Body of pancreas (tissue), 4 donors: ENCODE data around the gene TBC1D24. TPM values are rescaled to one million over a fixed set of nuclear protein-coding genes. Genes with fewer than 3 reads are reported as not detected.

Source experiments
- ATAC-seq: fragments of 150-250 bp; one replicate; pipeline ENCODE4 v1.9.1; 2016
- DNase-seq, 4 donors: peaks; one replicate each; pipeline ENCODE4 v3.0.0-alpha.2; 2019
- H3K27ac ChIP-seq, 4 donors: fragments of 200-600 bp; sonication (generic); 1 replicate in 3 of 4; 2 replicates in 1 of 4; pipeline versions ENCODE4 v1.5.1 to v1.6.1; 2016 to 2019; ENCODE audit warnings: mild to moderate bottlenecking in 1 of 4, mixed read lengths in 1 of 4, moderate library complexity in 1 of 4
- H3K27me3 ChIP-seq, 2 donors: fragments of 200-600 bp; sonication (generic); one replicate each; pipeline ENCODE4 v1.6.0; 2016; ENCODE audit warnings: mild to moderate bottlenecking in 1 of 2
- H3K36me3 ChIP-seq, 2 donors: fragments of 200-600 bp; sonication (generic); replicated peaks in 1 of 2; 2 replicates each; pipeline ENCODE4 v1.5.1; 2016; ENCODE audit warnings: low read depth in 2 of 2; ENCODE audit not compliant: insufficient read depth in 1 of 2
- H3K4me1 ChIP-seq: fragments of 200-600 bp; sonication (generic); one replicate; pipeline ENCODE4 v1.6.0; 2016
- H3K4me3 ChIP-seq, 2 donors: fragments of 200-600 bp; sonication (generic); 1 replicate in 1 of 2; 2 replicates in 1 of 2; pipeline ENCODE4 v1.5.1; 2016 to 2019
- H3K9me3 ChIP-seq, 3 donors: fragments of 200-600 bp; sonication (generic); 1 replicate in 2 of 3; 2 replicates in 1 of 3; pipeline ENCODE4 v1.5.1; 2016
- POLR2A ChIP-seq, 3 donors: fragments of 450-650 bp; IDR thresholded peaks; one replicate each; pipeline ENCODE4 v1.6.1; 2016; ENCODE audit warnings: antibody characterized with exemption in 3 of 3, mild to moderate bottlenecking in 2 of 3
- WGBS, 2 donors: methylation state at CpG; one replicate each; pipeline ENCODE4 v1.1.5; 2017; 5-methylcytosine and 5-hydroxymethylcytosine counted together
- intact Hi-C: fragments of 100-400 bp; cut with DNase I; formaldehyde crosslinking; loops from one replicate; pipeline ENCODE4 v1.15.1; 2023
- total RNA-seq, 2 donors: library from RNA; depleted of rRNA; stranded (reverse); fragments of >200 nt; gene quantifications; one replicate each; pipeline ENCODE4 v1.1.0, GENCODE V29; 2016
- TF ChIP-seq, protein P1 (sequence below), 7 experiments: fragments of 450-650 bp in 4 of 7; fragments of 200-600 bp in 3 of 7; sonication (generic) in 3 of 7; IDR thresholded peaks; one replicate each; pipeline ENCODE4 v1.5.1; 2016 to 2019; ENCODE audit warnings: antibody characterized with exemption in 7 of 7

Gene TBC1D24
- total RNA-seq, 2 donors from 2014 or later: 18.7 to 30.0 TPM

DNA sequence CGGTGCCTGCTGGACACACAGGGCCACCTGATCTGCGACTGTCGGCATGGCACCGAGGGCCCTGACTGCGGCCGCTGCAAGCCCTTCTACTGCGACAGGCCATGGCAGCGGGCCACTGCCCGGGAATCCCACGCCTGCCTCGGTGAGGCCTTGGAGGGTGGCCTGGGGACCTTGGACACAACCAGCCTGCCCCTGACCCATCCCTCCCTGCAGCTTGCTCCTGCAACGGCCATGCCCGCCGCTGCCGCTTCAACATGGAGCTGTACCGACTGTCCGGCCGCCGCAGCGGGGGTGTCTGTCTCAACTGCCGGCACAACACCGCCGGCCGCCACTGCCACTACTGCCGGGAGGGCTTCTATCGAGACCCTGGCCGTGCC, 2.5 kb upstream of the TBC1D24 start:
- Histone ChIP-seq H3K27me3 (no peaks in the 10 kb centered on the region), H3K4me3 (no peak overlapping the region), H3K9me3 (no peaks in the 10 kb centered on the region), H3K4me1 (peaks cover 75% of the 10 kb centered on the region), H3K36me3 (no peaks in the 10 kb centered on the region), H3K27ac (no peak overlapping the region)
- intact Hi-C loops: no loop called here
- WGBS, 2 donors: 95% methylated on average over 18 of the region's 27 CpGs; no CpG with 5 or more reads in 1 of the 2 donors
- DNase-seq: no peak
- no peak for ATAC-seq
- no peak for TF ChIP-seq POLR2A (IDR thresholded peaks at IDR 0.05)
- TF ChIP-seq, protein P1, sequence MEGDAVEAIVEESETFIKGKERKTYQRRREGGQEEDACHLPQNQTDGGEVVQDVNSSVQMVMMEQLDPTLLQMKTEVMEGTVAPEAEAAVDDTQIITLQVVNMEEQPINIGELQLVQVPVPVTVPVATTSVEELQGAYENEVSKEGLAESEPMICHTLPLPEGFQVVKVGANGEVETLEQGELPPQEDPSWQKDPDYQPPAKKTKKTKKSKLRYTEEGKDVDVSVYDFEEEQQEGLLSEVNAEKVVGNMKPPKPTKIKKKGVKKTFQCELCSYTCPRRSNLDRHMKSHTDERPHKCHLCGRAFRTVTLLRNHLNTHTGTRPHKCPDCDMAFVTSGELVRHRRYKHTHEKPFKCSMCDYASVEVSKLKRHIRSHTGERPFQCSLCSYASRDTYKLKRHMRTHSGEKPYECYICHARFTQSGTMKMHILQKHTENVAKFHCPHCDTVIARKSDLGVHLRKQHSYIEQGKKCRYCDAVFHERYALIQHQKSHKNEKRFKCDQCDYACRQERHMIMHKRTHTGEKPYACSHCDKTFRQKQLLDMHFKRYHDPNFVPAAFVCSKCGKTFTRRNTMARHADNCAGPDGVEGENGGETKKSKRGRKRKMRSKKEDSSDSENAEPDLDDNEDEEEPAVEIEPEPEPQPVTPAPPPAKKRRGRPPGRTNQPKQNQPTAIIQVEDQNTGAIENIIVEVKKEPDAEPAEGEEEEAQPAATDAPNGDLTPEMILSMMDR (IDR thresholded peaks at IDR 0.05): no peak

GRCh38 chr16:2472885-2473445, 2.0 kb upstream of the TBC1D24 start:
- WGBS, 2 donors: 79 to 83% methylated on average over 11 to 14 of the region's 14 CpGs
- intact Hi-C loops: no loop called here
- no peak overlapping the region for H3K27ac ChIP-seq
- H3K9me3 ChIP-seq: no peaks in the 10 kb centered on the region
- no peaks in the 10 kb centered on the region for H3K36me3 ChIP-seq
- TF ChIP-seq, protein P1 (IDR thresholded peaks at IDR 0.05): no peak
- no peak for TF ChIP-seq POLR2A (IDR thresholded peaks at IDR 0.05)
- H3K4me1 ChIP-seq: peaks cover 75% of the 10 kb centered on the region
- no peaks in the 10 kb centered on the region for H3K27me3 ChIP-seq
- no peak for ATAC-seq
- H3K4me3 ChIP-seq: no peak overlapping the region
- DNase-seq: no peak

DNA sequence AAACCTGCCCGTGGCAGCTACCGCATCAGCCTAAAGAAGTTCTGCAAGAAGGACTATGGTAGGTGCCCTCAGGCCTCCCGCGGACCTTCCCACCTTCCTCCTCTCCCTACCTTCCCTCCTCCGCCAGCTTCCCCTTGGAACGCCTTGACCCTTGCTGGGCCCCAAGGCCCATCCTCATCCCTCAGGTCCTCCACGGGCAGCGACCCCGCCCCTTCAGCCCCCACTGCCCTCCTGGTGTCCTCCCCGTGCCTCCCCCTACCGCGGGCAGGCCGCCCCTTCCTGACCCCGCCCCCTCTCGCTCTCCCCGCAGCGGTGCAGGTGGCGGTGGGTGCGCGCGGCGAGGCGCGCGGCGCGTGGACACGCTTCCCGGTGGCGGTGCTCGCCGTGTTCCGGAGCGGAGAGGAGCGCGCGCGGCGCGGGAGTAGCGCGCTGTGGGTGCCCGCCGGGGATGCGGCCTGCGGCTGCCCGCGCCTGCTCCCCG, 1.4 kb upstream of the TBC1D24 start:
- Histone ChIP-seq H3K36me3 (no peaks in the 10 kb centered on the region), H3K4me3 (no peak overlapping the region), H3K4me1 (peaks cover 75% of the 10 kb centered on the region), H3K27ac (no peak overlapping the region), H3K27me3 (no peaks in the 10 kb centered on the region), H3K9me3 (no peaks in the 10 kb centered on the region)
- DNase-seq (no peak), ATAC-seq (no peak)
- TF ChIP-seq POLR2A (IDR thresholded peaks at IDR 0.05): no peak
- TF ChIP-seq, protein P1 (IDR thresholded peaks at IDR 0.05): no peak
- intact Hi-C loops: no loop called here
- WGBS, 2 donors: 6 to 23% methylated on average over 12 to 44 of the region's 49 CpGs

- peak; percentile 61 to 71 (median 65) for DNase-seq
- Histone ChIP-seq H3K9me3 (no peaks in the 10 kb centered on the region), H3K27ac (peak overlapping the region; percentile 67 to 91 (median 88)), H3K4me3 (peak overlapping the region; percentile 49 to 79), H3K27me3 (no peaks in the 10 kb centered on the region), H3K4me1 (peaks cover 71% of the 10 kb centered on the region), H3K36me3 (no peaks in the 10 kb centered on the region)
- intact Hi-C loops: no loop called here
- WGBS, 2 donors: 0 to 2% methylated on average over 19 to 78 of the region's 100 CpGs
- peak; percentile 41 for ATAC-seq
- TF ChIP-seq, protein P1 (IDR thresholded peaks at IDR 0.05): peak; percentile 7 to 60 (median 39)
- TF ChIP-seq POLR2A (IDR thresholded peaks at IDR 0.05): no peak
Observed at GRCh38 chr16:2473999-2474876, 689 bp upstream of the TBC1D24 start.
